Glomerular visceral epithelial cell (primary cell): ENCODE measurements around the gene SLC52A3.

Source experiments
- DNase-seq: peaks from one replicate; pipeline ENCODE4 v3.0.0-alpha.2; 2016; ENCODE audit errors: extremely low spot score

SLC52A3 gene

DNA sequence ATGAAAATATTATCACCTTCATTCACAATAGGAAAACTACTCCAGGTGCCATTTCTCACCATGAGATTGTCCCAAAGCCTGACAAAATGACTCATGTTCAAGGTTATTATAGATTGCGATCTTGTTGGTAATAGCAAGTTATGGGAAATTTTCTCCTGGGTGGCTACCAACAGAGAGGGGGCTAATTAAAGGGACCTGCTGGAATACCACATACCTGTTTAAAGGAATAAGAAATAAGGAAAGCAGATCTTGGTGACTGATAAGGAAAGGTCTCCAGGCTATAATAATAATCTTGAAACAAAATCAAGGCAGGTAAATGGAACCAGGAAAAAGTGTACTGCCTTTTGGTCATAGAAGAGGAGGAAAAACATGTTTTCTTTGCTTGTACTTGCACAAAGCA, 1.4 kb downstream of the SLC52A3 start:
- no peak for DNase-seq

DNA sequence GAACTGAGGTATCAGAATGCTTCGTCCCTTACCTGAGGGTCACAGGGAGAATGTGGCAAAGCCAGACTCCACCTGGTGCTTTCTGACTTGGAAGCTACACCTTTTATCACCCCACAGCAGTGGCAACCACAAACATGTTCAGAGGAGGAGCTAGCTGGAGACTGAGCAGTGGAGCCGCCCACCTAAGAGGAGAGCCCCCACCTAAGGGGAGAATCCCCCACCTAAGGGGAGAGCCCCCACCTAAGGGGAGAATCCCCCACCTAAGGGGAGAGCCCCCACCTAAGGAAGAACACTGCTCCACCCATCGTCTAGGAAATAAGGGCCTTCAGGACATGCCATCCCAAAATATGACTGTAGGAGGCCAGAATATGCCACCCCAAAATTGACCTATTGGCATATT, 4.0 kb downstream of the SLC52A3 start:
- DNase-seq, result no peak

DNA sequence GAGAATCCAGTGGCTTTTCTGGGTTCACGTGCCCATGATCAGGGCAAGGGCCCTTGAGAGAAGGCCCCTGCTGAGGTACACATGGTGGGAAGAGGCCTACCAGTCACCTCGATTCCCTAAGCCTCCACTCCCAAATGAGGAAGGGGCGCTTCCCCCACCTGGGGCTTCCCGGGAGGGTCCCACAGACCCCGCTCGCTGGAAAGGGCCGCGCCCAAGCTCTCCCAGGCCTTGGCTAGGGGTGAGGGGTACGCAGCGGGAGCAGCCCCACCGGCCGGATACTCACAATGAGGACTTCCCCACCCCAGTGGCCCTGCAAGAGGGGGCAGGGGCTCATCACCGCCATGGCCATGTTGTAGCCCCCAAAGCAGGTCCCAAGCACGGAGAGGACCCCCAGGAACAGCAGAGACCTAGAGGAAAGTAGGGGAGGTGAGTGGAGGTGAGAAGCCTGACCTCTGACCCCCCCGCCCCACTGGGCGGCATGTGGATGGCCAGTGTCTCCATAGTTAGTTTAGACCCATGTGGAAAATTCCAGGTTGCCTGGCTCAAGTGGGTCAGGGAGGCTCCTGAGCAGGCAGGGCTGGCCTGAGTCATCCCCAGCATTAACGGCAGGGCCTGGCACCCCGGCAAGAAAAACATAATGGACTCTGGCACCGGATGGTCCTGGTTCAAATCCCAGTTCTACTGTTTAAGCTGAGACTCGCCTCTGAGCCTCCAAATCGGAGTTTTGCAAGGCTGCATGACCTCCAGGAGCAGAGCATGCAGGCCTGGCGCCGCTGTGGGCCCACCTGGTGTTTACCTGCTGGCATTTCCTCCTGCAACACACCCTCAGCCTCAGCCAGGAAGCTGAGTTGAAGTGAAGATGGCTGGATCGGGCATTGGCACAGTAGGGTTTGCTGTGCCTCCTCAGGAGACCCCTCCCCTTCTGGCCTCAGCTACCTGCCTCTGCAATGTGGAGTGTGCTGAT, 6.6 kb downstream of the SLC52A3 start:
- DNase-seq, result no peak

DNA sequence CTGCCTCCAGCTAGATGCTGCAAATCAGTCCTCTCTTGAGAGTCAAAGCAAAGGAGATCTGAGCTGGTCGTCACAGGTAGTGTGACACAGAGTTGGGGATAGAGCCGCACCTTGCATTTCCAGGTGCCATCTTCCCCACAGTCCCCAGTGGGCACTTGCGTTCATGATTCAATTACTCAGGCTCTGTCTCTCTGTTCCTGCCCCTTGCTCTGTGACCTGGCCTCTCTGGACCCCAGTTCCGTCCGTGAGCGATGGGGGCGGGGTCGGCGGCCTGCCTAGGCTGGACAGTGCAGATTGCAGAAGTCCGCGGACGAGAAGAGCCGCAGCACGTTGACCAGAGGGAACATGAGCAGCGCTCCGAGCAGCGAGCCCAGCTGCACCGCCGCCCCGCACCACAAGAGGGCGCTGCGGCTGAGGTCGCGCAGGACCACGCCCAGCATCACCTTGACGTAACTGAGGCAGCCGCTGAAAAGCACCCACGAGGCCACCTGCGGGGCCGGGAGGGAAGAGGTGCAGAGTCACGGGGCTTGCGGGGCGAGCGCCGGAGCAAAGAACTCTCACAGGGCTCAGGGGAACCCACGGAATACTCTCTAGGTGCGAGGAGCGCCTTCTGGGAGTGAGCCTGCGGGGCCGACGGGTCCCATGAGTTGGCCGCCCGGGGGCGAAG, 7.4 kb downstream of the SLC52A3 start:
- DNase-seq, result peak; percentile 18

DNA sequence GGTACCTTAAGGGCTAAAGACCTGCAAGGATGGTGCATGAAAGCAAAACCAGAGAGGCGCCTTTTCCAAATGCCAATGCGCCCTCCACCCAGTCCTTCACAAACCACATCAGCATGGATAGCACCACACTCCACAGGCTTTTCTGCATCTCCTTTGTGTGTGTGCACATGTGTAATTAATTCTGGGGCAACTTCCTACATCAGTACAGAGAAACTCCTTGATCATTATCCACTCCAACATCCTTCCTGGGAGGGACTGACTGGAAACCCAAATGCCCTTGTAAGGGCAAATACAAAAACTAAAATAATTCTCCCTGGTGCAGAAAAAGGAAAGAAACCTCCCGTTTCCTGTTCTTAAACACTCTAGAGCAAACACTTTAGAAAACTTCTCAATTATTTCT, 10.8 kb downstream of the SLC52A3 start:
- no peak for DNase-seq

DNA sequence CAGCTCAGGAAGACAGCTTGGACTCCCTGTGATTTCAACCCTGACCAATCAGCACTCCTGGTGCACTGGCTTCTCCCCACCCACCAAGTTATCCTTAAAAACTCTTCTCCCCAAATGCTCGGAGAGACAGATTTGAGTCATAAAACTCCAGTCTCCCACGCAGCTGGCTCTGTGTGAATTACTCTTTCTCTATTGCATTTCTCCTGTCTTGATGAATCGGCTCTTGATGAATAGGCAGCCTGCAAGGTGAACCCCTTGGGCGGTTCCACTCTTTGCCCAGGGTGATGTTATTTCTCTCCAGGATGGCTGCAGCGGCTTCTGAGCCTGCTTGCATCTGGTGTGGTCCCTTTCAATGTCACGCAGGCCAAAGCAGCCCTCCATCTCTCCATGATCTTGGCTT, 12.4 kb downstream of the SLC52A3 start:
- no peak for DNase-seq

DNA sequence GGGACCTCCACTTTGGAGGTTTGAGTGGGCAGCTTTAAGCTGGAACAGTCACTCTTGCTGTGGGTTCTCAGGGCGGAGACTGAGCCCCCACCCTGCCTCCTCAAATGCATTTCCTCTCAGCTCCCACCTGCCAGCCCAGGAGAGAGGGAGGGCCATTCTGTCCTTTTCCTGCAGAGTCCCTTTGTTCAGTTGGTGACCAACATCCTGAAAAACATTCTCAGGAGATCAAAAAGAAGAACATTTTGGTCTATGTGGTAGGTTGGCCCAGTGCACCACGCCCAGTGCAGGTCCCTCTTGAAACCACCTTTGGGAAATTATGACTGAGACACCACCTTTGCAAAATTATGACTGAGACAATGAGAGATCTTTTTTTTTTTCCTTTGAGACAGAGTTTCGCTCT, 13.4 kb downstream of the SLC52A3 start:
- no peak for DNase-seq

DNA sequence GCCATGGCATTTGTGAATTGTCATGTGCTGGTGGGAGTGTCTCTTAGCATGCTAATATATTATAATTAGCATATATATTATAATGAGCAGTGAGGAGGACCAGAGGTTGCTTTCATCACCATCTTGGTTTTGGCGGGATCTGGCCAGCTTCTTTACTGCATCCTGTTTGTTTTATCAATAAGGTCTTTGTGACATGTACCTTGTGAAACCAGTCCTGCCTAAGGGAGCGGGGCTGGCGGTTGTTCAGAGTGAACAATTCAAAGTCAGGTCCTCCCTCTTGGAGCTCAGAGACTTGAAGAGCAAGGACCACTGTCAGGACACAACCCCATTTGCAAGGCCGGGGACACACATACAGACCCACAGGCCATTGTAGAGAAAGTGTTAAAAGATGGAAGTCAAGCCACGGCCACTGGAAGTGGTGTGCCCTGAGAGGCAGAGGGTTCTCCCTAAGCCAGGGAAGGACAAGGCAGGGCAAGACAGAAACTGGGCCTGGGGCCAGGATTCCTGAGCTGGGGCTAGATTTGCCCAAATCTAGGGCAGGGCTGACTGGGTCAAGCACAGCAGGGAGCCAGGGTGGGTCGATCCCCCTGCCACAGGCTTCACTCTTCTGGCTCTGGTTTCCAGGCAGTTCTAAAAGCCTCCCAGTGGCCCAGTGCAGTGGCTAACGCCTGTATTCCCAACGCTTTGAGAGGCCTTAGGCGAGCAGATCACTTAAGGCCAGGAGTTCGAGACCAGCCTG, 14.2 kb downstream of the SLC52A3 start:
- DNase-seq, result no peak

DNA sequence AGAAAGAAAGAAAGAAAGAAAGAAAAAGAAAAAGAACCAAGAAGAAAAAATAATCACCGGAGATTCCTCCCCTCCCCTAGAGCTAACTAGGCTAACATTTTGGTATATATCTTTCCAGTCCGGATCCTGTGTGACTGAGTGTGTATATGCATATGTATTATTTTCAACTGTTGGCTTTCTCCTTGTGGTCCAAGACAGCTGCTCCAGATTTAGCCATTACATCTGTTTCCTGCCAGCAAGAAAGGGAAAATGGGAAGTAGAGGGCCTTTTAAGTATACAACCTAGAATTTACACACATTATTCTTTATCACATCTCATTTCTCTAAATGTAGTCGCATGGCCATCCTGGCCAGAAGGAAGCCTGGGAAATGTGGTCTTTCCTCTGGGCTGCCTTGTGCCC, 15.2 kb downstream of the SLC52A3 start:
- DNase-seq, result no peak

DNA sequence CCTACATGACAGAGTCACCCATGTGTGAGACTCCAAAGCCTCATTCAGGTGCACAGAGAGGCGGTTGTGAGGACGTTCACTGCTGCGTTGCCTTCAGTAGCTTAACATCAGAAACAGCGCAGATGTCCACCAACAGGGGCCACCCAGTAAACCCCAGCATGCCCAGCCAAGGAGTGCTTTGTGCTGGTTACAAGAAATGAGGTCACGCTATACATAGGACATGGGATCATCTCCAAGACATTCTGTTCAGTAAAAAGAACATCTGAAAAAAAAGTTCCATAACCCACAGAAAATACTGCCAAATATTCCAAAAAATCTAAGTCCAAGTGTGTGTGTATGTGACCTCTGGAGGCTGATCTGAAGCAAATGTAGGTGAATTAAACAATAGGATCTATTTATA, 16.0 kb downstream of the SLC52A3 start:
- DNase-seq, result no peak

DNA sequence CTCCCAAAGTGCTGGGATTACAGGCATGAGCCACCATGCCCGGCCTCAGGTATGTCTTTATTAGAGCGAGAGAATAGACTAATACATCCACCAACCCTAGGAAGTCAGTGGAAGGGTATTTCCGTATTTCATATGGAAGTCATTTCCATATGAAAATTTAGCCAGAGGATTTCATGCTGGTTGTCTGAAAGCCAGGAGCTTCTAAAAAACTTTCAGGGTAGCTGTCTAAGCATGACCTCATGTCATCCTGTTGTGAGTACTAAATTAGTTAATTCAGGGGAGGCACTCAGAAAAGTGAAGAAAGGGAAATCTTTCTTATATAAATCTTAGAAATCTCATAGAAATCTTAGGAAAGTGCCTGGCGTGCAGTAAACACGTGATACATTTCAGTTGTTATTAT, 16.5 kb downstream of the SLC52A3 start:
- DNase-seq, result no peak

DNA sequence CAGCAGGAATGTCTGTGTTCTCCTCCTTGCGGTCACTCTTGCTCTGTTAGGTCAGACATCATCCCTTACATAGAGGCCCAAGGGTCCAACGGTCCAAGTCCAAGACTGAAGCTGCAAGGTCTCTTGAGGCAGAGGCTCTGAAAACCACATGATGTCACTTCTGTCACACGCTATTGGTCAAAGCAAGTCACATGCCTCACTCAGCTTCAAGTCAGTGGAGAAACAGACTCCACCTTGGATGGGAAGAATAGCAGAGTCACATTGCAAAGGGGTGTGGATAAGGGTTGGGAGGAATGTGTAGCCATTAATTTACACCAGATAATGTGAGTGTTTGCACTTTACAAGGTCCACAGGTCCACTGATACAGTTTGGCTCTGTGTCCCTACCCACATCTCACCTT, 17.5 kb downstream of the SLC52A3 start:
- peak; percentile 14 for DNase-seq

DNA sequence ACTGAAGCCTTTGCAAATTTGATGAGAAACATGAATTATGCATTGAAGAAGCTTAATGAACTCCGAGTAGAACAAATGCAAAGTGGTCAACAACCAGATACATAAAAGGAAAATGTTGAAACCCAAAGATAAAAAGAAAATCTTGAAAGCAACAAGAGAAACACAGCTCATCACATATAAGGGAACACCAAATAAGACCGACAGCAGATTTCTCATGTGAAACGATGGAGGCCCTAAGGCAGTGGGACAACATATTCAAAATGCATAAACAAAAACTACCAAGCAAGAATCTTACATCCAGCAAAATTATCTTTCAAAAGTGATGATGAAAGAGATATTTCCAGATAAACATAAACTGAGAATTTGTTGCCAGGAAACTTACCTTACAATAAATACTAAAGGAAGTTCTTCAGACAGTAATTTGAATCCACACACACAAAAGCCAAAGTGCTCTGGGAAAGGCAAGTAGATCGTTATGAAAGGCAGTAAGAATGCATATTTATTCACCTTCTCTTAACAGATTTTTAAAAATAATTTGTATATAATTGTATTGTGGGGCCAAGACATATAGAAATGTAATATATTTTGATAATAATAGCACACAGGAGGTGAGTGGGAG, 22.5 kb downstream of the SLC52A3 start:
- no peak for DNase-seq

DNA sequence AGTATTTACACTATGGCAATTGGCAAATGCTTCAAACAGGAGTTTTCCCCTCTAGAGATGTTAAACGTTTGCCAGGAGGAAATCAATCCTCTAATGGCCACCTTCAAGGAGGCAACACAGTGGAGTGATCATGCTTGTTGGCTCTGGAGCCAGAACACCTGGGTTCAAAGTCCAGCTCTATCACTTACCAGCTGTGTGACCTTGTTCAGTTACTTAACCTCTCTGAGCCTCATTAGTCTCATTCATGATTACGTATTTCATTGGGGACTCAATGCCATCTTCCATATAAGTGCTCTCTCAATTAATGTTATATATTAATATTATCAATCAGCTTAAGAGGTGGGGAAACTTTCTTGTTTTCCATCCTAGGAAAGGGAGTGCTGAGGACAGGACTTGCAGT, 26.1 kb downstream of the SLC52A3 start:
- no peak for DNase-seq

DNA sequence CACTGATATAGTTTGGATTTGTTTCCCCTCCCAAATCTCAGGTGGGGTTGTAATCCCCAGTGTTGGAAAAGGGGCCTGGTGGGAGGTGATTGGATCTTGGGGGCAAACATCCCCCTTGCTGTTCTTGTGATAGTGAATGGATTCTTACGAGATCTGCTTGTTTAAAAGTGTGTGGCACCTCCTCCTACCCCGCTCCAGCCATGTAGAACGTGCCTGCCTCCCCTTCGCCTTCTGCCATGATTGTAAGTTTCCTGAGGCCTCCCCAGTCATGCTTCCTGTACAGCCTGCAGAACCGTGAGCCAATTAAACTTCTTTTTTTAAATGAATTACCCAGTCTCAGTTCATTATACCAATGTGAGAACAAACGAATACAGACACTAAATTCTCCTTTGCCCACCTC, 26.7 kb downstream of the SLC52A3 start:
- DNase-seq, result no peak

DNA sequence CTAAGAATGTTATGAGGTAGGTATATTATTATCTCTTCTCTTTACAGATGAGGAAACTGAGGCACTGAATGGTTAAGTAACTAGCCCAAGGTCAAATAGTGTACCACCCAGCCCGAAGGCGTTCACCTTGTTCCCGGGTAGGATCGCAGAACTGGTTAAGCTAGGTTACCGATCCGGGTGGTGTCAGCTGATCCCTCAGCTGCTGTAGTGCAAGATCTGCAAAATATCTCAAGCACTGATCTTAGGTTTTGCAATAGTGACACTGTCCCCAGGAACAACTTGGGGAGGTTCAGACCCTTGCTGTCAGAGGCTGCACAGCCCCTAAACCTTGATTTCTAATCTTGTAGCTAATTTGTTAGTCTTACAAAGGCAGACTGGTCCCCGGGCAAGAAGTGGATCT, 28.1 kb downstream of the SLC52A3 start:
- no peak for DNase-seq

DNA sequence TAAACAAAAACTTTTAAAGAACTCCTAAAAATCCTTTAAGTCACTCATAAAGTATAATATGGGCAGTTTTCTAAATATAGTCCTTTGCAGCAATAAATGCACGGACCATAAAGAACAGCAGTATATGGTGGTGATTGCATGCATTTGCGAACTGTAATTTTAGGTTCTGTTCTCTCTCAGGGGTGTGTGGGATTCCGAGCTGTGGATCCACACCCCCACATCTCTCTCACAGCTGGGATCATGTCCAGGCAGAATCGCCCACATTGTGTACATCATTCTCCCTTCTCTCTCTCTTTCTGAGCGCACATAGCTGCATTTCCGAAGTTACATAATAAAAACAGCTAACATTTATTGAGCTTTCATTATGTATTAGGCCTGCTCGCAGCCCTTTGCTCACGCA, 28.6 kb downstream of the SLC52A3 start:
- DNase-seq, result no peak

DNA sequence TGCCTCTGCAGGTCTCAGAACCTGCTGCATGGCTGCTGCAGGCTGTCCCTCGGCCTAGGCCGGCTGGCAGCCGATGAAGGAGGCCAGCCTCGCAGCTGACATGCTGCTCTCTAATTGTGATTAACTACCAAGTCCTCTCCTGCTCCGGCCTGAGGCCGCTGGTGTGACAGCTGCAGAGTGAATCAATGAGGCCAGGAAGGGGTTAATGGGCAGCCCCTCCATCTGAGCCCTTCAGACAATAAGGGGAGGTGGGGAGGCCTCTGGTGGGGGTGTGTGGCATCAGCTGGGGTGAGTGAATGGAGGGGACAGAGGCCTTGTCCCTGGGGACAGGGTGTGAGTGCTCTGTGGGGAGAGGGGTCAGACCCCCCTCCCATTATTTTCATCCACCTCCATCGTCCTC, 34.4 kb downstream of the SLC52A3 start:
- no peak for DNase-seq

DNA sequence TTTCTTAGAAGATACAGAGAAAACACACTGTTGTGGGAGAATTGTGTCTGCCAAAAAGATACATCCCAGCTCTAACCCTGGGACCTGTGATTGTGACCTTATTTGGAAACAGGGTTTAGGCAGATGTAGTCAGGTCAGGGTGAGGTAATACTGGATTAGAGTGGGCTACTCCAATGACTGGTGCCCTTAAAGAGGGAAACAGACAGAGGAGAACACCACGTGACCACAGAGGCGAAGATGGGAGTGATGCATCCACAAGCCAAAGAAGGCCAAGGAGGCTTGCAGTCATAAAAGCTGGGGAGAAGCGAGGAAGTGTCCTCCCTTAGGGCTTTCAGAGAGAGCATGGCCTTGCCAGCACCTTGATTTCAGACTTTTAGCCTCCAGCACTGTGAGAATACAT, 35.6 kb downstream of the SLC52A3 start:
- DNase-seq, result no peak

DNA sequence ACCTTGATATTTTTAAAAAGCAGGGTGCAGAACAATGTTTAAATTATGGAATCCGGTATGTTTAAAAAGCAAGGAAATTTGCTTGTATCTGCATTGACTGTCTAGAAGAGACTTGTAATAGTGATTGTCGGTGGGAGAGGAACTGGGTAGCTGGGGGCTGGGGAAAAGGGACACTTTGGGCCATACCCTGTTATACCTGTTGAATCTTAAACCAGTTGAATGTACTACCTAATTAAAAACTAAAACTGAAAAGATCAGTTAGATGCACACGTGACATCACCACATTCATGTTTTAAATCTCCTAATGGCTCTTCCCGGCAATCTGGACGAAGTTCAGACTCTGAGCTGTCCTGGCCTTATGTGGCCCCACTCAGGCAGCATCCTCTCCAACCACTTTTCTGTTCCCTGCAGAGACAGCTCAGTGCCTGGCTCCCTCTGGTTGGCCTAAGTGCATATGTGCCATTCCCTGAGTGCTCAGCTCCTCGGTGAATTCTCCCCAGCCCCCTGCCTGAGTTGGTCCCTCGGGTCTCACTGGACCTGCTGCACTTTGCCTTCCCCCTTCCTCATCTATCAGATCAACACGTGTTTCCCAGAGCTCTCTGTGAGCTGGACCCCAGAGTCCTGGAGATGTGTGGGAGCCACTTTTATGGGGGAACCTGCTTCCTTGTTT, 36.3 kb downstream of the SLC52A3 start:
- no peak for DNase-seq

DNA sequence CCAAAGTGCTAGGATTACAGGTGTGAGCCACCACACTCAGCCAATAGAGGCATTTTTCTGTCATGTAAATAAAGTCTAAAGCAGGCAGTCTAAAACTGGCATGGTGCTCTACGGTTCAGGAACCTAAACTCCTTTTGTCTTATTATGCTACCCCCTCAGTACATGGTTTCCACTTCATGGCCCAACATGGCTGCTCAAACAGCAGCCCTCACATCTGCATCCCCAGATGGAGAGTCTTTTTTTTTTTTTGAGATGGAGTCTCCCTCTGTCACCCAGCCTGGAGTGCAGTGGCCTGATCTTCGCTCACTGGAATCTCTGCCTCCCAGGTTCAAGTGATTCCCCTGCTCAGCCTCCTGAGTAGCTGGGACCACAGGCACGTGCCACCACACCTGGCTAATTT, 38.3 kb downstream of the SLC52A3 start:
- no peak for DNase-seq
